HepG2 (cell line): ENCODE results near the gene SART1. TPM values are rescaled to one million over a fixed set of nuclear protein-coding genes. Genes with fewer than 3 reads are reported as not detected.

ENCODE experiments used
- HIVEP1 ChIP-seq: sonication (generic); formaldehyde crosslinking; IDR thresholded peaks from 2 replicates; pipeline ENCODE4 v1.4.0; 2020; ENCODE audit warnings: mild to moderate bottlenecking, missing genetic modification reagents
- NR2F6 ChIP-seq, 2 experiments: IDR thresholded peaks; 2 replicates each; pipeline ENCODE4 v1.6.1; 2016; ENCODE audit warnings: antibody characterized with exemption in 1 of 2, mild to moderate bottlenecking in 1 of 2
- ZFP62 ChIP-seq: sonication (generic); formaldehyde crosslinking; IDR thresholded peaks from 2 replicates; pipeline ENCODE4 v1.4.0; 2020; ENCODE audit warnings: missing genetic modification reagents
- ZNF574 ChIP-seq: sonication (generic); formaldehyde crosslinking; IDR thresholded peaks from 2 replicates; pipeline ENCODE4 v1.4.0; 2020; ENCODE audit warnings: missing genetic modification reagents
- ZNF619 ChIP-seq: sonication (generic); formaldehyde crosslinking; IDR thresholded peaks from 2 replicates; pipeline ENCODE4 v1.4.0; 2020; ENCODE audit warnings: mild to moderate bottlenecking, missing genetic modification reagents
- ZNF724P ChIP-seq: sonication (generic); formaldehyde crosslinking; IDR thresholded peaks from 2 replicates; pipeline ENCODE4 v1.8.0; 2022; ENCODE audit warnings: missing genetic modification reagents, borderline replicate concordance
- ZNF781 ChIP-seq: sonication (generic); formaldehyde crosslinking; IDR thresholded peaks from 2 replicates; pipeline ENCODE4 v1.5.1; 2020; ENCODE audit warnings: borderline replicate concordance, mild to moderate bottlenecking, missing genetic modification reagents; ENCODE audit errors: not compliant biosample characterization
- polyA plus RNA-seq, 8 experiments: library from polyadenylated mRNA; depleted of rRNA in 3 of 8; stranded (reverse) in 7 of 8; unstranded in 1 of 8; fragments of >200 nt; fragmentation: Illumina TruSeq in 4 of 8; extraction: Trizol in 4 of 8; gene quantifications; 2 replicates each; pipeline versions ENCODE4 v1.2.1 to v1.2.3, GENCODE V29; 2011 to 2016; ENCODE audit warnings: low read depth in 4 of 8, missing spikeins in 1 of 8, mixed read lengths in 1 of 8; ENCODE audit not compliant: insufficient read depth in 1 of 8
- total RNA-seq, 5 experiments: library from RNA; depleted of rRNA; stranded (reverse); fragments of >200 nt; fragmentation: Illumina TruSeq; extraction: Trizol; gene quantifications; 2 replicates each; pipeline ENCODE4 v1.2.3, GENCODE V29; 2016; ENCODE audit warnings: low read depth in 1 of 5
- TF ChIP-seq, protein P1 (sequence below): IDR thresholded peaks from 2 replicates; pipeline ENCODE4 v1.6.1; 2016; ENCODE audit warnings: low read depth, missing genetic modification reagents, missing compliant biosample characterization

Gene SART1
- total and polyA plus RNA-seq, 2 of the 13 experiments (the other 11 are each of a cell fraction or from before 2014, with no cell fraction given): 11.3 to 22.5 TPM

DNA sequence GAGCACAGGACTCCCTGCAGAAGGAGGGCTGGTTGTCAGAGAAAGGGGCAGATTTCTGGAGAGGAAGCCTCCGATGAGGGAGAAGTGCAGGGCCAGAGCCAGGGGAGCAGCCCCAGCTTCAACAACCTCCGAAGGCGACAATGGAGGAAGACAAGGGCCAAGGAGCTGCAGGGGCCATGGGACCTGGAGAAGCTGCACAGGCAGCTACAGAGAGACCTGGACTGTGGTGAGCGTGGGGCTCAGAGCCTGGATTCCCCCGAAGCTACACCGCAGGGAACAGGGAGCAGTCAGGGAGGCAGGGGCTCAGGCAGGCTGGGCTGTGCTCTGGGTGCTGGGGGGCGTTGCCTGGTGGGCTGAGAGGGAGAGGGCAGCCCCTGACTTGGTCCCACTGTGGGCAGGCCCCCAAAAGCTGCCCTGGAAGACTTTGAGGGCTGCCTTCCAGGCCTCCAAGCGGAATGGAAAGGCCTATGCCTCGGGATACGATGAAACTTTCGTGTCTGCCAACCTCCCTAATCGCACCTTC, 13.9 kb upstream of the SART1 start (continued):
- no peak for TF ChIP-seq ZNF574 (CRISPR knock-in tag)
- TF ChIP-seq HIVEP1 (CRISPR knock-in tag): 0 out of 2 replicates have a peak, but pooled peaks have one; percentile 23
- TF ChIP-seq ZFP62 (CRISPR knock-in tag): no peak
- TF ChIP-seq, protein P1, sequence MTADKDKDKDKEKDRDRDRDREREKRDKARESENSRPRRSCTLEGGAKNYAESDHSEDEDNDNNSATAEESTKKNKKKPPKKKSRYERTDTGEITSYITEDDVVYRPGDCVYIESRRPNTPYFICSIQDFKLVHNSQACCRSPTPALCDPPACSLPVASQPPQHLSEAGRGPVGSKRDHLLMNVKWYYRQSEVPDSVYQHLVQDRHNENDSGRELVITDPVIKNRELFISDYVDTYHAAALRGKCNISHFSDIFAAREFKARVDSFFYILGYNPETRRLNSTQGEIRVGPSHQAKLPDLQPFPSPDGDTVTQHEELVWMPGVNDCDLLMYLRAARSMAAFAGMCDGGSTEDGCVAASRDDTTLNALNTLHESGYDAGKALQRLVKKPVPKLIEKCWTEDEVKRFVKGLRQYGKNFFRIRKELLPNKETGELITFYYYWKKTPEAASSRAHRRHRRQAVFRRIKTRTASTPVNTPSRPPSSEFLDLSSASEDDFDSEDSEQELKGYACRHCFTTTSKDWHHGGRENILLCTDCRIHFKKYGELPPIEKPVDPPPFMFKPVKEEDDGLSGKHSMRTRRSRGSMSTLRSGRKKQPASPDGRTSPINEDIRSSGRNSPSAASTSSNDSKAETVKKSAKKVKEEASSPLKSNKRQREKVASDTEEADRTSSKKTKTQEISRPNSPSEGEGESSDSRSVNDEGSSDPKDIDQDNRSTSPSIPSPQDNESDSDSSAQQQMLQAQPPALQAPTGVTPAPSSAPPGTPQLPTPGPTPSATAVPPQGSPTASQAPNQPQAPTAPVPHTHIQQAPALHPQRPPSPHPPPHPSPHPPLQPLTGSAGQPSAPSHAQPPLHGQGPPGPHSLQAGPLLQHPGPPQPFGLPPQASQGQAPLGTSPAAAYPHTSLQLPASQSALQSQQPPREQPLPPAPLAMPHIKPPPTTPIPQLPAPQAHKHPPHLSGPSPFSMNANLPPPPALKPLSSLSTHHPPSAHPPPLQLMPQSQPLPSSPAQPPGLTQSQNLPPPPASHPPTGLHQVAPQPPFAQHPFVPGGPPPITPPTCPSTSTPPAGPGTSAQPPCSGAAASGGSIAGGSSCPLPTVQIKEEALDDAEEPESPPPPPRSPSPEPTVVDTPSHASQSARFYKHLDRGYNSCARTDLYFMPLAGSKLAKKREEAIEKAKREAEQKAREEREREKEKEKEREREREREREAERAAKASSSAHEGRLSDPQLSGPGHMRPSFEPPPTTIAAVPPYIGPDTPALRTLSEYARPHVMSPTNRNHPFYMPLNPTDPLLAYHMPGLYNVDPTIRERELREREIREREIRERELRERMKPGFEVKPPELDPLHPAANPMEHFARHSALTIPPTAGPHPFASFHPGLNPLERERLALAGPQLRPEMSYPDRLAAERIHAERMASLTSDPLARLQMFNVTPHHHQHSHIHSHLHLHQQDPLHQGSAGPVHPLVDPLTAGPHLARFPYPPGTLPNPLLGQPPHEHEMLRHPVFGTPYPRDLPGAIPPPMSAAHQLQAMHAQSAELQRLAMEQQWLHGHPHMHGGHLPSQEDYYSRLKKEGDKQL: no peak
- TF ChIP-seq NR2F6 (IDR thresholded peaks at IDR 0.05): no peak
- no peak for TF ChIP-seq NR2F6 (CRISPR knock-in tag; IDR thresholded peaks at IDR 0.05)
- no peak for TF ChIP-seq ZNF781 (CRISPR knock-in tag)
- no peak for TF ChIP-seq ZNF619 (CRISPR knock-in tag)
- TF ChIP-seq ZNF724P (CRISPR knock-in tag): no peak
